H9 (cell line): Measurements from ENCODE around the gene TMEM120B. TPM values are rescaled to one million over a fixed set of nuclear protein-coding genes. Genes with fewer than 3 reads are reported as not detected.

Experiments
- DNase-seq: peaks from one replicate; pipeline ENCODE4 v3.0.0-alpha.2; 2017
- H2AFZ ChIP-seq: one replicate; pipeline ENCODE4 v1.6.1; 2013; ENCODE audit warnings: mild to moderate bottlenecking, low read length, control low read depth, moderate library complexity
- H2AK5ac ChIP-seq: 2 replicates; pipeline ENCODE4 v1.6.1; 2013; ENCODE audit warnings: low read length, control low read depth, mixed read lengths; ENCODE audit not compliant: insufficient read length
- H2BK120ac ChIP-seq: one replicate; pipeline ENCODE4 v1.6.1; 2013; ENCODE audit warnings: low read depth, mild to moderate bottlenecking, low read length, control low read depth, inconsistent platforms; ENCODE audit not compliant: poor library complexity, severe bottlenecking
- H2BK12ac ChIP-seq: 2 replicates; pipeline ENCODE4 v1.6.1; 2013; ENCODE audit warnings: low read length, control low read depth, mixed read lengths, low read depth; ENCODE audit not compliant: insufficient read length
- H2BK15ac ChIP-seq: 2 replicates; pipeline ENCODE4 v1.6.1; 2013; ENCODE audit warnings: low read depth, low read length, control low read depth
- H2BK20ac ChIP-seq: one replicate; pipeline ENCODE4 v1.6.1; 2013; ENCODE audit warnings: low read depth, mild to moderate bottlenecking, low read length, control low read depth, inconsistent platforms; ENCODE audit not compliant: poor library complexity, severe bottlenecking
- H2BK5ac ChIP-seq: 2 replicates; pipeline ENCODE4 v1.6.1; 2013; ENCODE audit warnings: low read length, control low read depth, mixed read lengths; ENCODE audit not compliant: insufficient read length
- H3K14ac ChIP-seq: 2 replicates; pipeline ENCODE4 v1.6.1; 2013; ENCODE audit warnings: low read length, control low read depth; ENCODE audit not compliant: insufficient read depth
- H3K18ac ChIP-seq: 2 replicates; pipeline ENCODE4 v1.6.1; 2013; ENCODE audit warnings: low read depth, mild to moderate bottlenecking, mixed read lengths, low read length, control low read depth; ENCODE audit not compliant: insufficient read length
- H3K23ac ChIP-seq: 2 replicates; pipeline ENCODE4 v1.6.1; 2013; ENCODE audit warnings: low read length, control low read depth, mixed read lengths, low read depth; ENCODE audit not compliant: insufficient read length
- H3K23me2 ChIP-seq: 2 replicates; pipeline ENCODE4 v1.6.1; 2013; ENCODE audit warnings: low read depth, mild to moderate bottlenecking, mixed read lengths, low read length, control low read depth; ENCODE audit not compliant: insufficient read length, poor library complexity, severe bottlenecking
- H3K27ac ChIP-seq: 2 replicates; pipeline ENCODE4 v1.5.1; 2013; ENCODE audit warnings: low read length, control low read depth, mixed read lengths, low read depth; ENCODE audit not compliant: insufficient read length
- H3K27me3 ChIP-seq: 2 replicates; pipeline ENCODE4 v1.6.1; 2013; ENCODE audit warnings: low read length, control low read depth, inconsistent platforms; ENCODE audit not compliant: insufficient read depth
- H3K4ac ChIP-seq: 2 replicates; pipeline ENCODE4 v1.6.1; 2013; ENCODE audit warnings: low read depth, mild to moderate bottlenecking, control low read depth, inconsistent platforms, low read length, moderate library complexity
- H3K4me1 ChIP-seq: 2 replicates; pipeline ENCODE4 v1.6.1; 2013; ENCODE audit warnings: low read length, control low read depth, inconsistent platforms; ENCODE audit not compliant: insufficient read depth
- H3K4me2 ChIP-seq: 2 replicates; pipeline ENCODE4 v1.6.1; 2013; ENCODE audit warnings: low read length, control low read depth, mixed read lengths; ENCODE audit not compliant: insufficient read length, insufficient read depth
- H3K56ac ChIP-seq: 2 replicates; pipeline ENCODE4 v1.6.1; 2013; ENCODE audit warnings: low read depth, mild to moderate bottlenecking, mixed read lengths, low read length, control low read depth; ENCODE audit not compliant: insufficient read length
- H3K79me1 ChIP-seq: 2 replicates; pipeline ENCODE4 v1.6.1; 2013; ENCODE audit warnings: low read depth, mild to moderate bottlenecking, moderate library complexity, low read length, control low read depth, inconsistent platforms; ENCODE audit not compliant: insufficient read depth, poor library complexity, severe bottlenecking
- H3K79me2 ChIP-seq: 2 replicates; pipeline ENCODE4 v1.6.1; 2013; ENCODE audit warnings: low read length, control low read depth, inconsistent platforms; ENCODE audit not compliant: insufficient read depth
- H3K9ac ChIP-seq: 2 replicates; pipeline ENCODE4 v1.6.1; 2013; ENCODE audit warnings: low read length, control low read depth, mixed read lengths; ENCODE audit not compliant: insufficient read length; ENCODE audit errors: extremely low read depth
- H3K9me3 ChIP-seq: one replicate; pipeline ENCODE4 v1.6.1; 2013; ENCODE audit warnings: low read depth, low read length, inconsistent platforms; ENCODE audit not compliant: control insufficient read depth
- H3T11ph ChIP-seq: one replicate; pipeline ENCODE4 v1.6.1; 2013; ENCODE audit warnings: mild to moderate bottlenecking, low read length, control low read depth, inconsistent platforms
- H4K20me1 ChIP-seq: one replicate; pipeline ENCODE4 v1.6.1; 2013; ENCODE audit not compliant: control insufficient read depth, insufficient read length, insufficient read depth
- H4K5ac ChIP-seq: 2 replicates; pipeline ENCODE4 v1.6.1; 2013; ENCODE audit warnings: low read depth, mild to moderate bottlenecking, mixed read lengths, low read length, control low read depth; ENCODE audit not compliant: insufficient read length
- H4K8ac ChIP-seq: replicated peaks from 2 replicates; pipeline ENCODE4 v1.6.1; 2013; ENCODE audit warnings: low read length, control low read depth, mixed read lengths, low read depth; ENCODE audit not compliant: insufficient read length
- H4K91ac ChIP-seq: 2 replicates; pipeline ENCODE4 v1.6.1; 2013; ENCODE audit warnings: low read depth, mild to moderate bottlenecking, moderate library complexity, mixed read lengths, low read length, control low read depth; ENCODE audit not compliant: insufficient read length
- H3K27ac Mint-ChIP-seq, 3 experiments: 2 replicates in 2 of 3; 3 replicates in 1 of 3; pipeline ENCODE4 v1.8.0; 2020 to 2021; ENCODE audit warnings: mixed read lengths in 3 of 3, mild to moderate bottlenecking in 1 of 3, moderate library complexity in 1 of 3
- H3K27me3 Mint-ChIP-seq: 2 replicates; pipeline ENCODE4 v1.8.0; 2021; ENCODE audit warnings: low read depth, mild to moderate bottlenecking, moderate library complexity, mixed read lengths
- H3K36me3 Mint-ChIP-seq, 3 experiments: 2 replicates in 2 of 3; 3 replicates in 1 of 3; pipeline ENCODE4 v1.8.0; 2020 to 2021; ENCODE audit warnings: low read depth in 3 of 3, mixed read lengths in 3 of 3; ENCODE audit not compliant: insufficient read depth in 1 of 3
- H3K4me1 Mint-ChIP-seq, 2 experiments: 2 replicates each; pipeline ENCODE4 v1.8.0; 2020; ENCODE audit warnings: mixed read lengths in 2 of 2
- H3K4me3 Mint-ChIP-seq, 2 experiments: 2 replicates in 1 of 2; 3 replicates in 1 of 2; pipeline ENCODE4 v1.8.0; 2020 to 2021; ENCODE audit warnings: mild to moderate bottlenecking in 2 of 2, mixed read lengths in 2 of 2, moderate library complexity in 1 of 2
- H3K9me3 Mint-ChIP-seq, 2 experiments: 2 replicates in 1 of 2; 3 replicates in 1 of 2; pipeline ENCODE4 v1.8.0; 2020; ENCODE audit warnings: mild to moderate bottlenecking in 2 of 2, mixed read lengths in 2 of 2, moderate library complexity in 1 of 2
- CTCF ChIP-seq: fragments of 200-600 bp; sonication (generic); conservative IDR thresholded peaks from 3 replicates; pipeline ENCODE4 v1.8.0; 2021; ENCODE audit warnings: antibody characterized with exemption, mild to moderate bottlenecking
- WGBS: extraction: QIAGEN DNeasy Blood & Tissue Kit; methylation state at CpG from one replicate; pipeline ENCODE4 v1.1.7; 2013; ENCODE audit warnings: missing lambda C conversion rate, low lambda C conversion rate, mixed read lengths; ENCODE audit not compliant: insufficient read length; ENCODE audit errors: extremely low coverage; 5-methylcytosine and 5-hydroxymethylcytosine counted together
- total RNA-seq: library from RNA; stranded (reverse); gene quantifications from 2 replicates; pipeline ENCODE4 v1.2.1, GENCODE V29; 2021

Gene TMEM120B
- total RNA-seq, 1 experiment from 2014 or later, result 25.8 TPM

- Histone ChIP-seq H3T11ph (no peak overlapping the region), H3K18ac (no peak overlapping the region), H3K56ac (no peak overlapping the region), H2AFZ (no peak overlapping the region), H3K23me2 (no peaks in the 10 kb centered on the region), H3K4me2 (no peak overlapping the region), H3K9ac (no peak overlapping the region), H4K8ac (no peak overlapping the region), H3K27me3 (no peaks in the 10 kb centered on the region), H3K27ac (no peak overlapping the region), H3K23ac (no peak overlapping the region), H3K4me1 (no peaks in the 10 kb centered on the region), H2BK15ac (no peak overlapping the region), H2BK120ac (no peak overlapping the region), H4K91ac (no peak overlapping the region), H2BK5ac (no peak overlapping the region), H3K79me1 (no peaks in the 10 kb centered on the region), H3K4ac (no peak overlapping the region), H3K9me3 (no peaks in the 10 kb centered on the region), H2BK12ac (no peak overlapping the region), H3K79me2 (no peaks in the 10 kb centered on the region), H2AK5ac (no peak overlapping the region), H3K14ac (no peak overlapping the region), H4K20me1 (peaks cover 3% of the 10 kb centered on the region), H2BK20ac (no peak overlapping the region), H4K5ac (no peak overlapping the region)
- H3K36me3 Mint-ChIP-seq, result peaks cover 0 to 15% (median 0%) of the 10 kb centered on the region in 3 experiments; a peak in 2 of 7 replicates
- no peak overlapping the region for H3K4me3 Mint-ChIP-seq
- peak overlapping the region in 2 of 3 experiments; percentile 64 to 83; a peak in 4 of 7 replicates for H3K27ac Mint-ChIP-seq
- peaks cover 10 to 21% of the 10 kb centered on the region in 2 experiments for H3K4me1 Mint-ChIP-seq
- no CpG with 5 or more reads among the region's 9 CpGs for WGBS
- no peak for DNase-seq
- no peaks in the 10 kb centered on the region; the same call in 1 of the 2 replicates for H3K27me3 Mint-ChIP-seq
- no peak for TF ChIP-seq CTCF
- no peaks in the 10 kb centered on the region for H3K9me3 Mint-ChIP-seq
Observed at GRCh38 chr12:121769297-121769830, 56.8 kb downstream of the TMEM120B start.
